GM20431 (cell line): ENCODE data around the gene CHCHD3.

Experiments
- in situ Hi-C: fragments of 300-500 bp; cut with MseI, MboI; formaldehyde crosslinking; loops from one replicate; pipeline ENCODE4 v1.15.0; 2020; ENCODE audit warnings: low sequenced_read_pairs; ENCODE audit not compliant: unreplicated experiment

The CHCHD3 gene

DNA sequence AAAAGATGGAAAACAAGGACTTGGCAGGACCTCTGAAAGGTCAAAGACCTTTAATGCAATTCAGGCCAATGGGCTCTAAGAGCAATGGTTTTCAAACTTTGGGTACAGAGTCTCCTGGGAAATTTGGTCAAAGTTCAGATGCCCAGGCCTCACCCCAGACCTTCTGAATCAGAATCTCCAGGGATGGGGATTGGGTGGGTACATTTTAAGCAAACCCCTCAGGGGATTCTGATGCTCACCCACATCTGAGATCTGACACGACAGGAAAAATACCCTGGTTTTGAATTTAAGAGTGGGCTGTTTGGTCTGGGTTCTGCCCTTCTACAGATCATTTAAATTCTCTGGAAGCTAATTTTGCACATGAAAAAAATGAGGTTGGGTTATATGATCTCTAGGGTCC lies 290.9 kb downstream of the CHCHD3 start:
- in situ Hi-C loops = no loop called here

DNA sequence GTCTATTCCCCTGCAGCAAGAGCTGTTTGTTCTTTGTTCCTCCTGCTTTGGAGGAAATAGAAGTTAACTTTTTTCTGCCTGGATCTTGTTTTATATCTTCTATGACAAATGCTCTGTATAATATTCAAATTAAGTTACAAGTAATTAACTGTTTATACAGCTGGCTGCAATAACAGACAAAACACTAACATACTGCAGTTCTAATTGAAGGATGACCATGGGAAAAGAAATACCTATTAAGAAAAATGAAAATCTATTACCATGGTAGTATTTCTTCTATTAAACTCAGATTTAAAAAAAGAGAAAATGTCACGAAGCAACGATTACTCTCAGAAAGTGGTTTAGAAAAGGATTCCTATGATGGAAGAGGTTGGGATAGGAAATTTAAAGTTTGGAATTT lies 291.8 kb downstream of the CHCHD3 start:
- in situ Hi-C loops = no loop called here

DNA sequence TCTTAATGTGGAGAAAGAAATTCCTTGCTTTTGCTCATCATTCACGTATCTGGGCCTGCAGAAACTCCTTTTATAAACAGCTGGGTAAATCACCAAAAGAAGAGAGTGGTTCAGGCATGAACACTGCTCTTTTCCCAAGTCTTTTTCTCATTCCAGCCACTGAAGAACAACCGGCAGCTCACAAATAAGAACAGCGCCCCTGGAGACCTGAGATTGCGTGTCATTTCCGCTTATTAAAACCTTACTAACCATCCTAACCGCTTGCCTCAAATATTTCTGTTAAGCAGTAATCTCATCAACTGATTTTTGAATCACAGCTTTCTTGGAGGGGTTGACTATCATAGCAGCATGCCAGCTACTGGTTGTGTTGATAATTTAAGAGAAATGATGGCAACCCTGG lies 292.6 kb downstream of the CHCHD3 start:
- in situ Hi-C loops = no loop called here

DNA sequence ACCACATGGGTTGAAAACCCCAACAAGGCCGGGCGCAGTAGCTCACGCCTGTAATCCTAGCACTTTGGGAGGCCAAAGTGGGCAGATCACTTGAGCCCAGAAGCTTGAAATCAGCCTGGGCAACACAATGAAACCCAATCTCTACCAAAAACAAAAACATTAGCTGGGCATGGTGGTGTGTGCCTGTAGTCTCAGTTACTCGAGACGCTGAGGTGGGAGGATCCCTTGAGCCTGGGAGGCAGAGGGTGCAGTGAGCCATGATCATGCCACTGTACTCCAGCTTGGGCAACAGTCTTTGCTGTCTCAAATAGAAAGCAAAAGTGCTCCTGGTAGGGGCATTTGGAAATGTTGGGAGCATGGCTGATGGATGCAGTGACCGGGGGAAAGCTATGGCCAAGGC lies 296.0 kb downstream of the CHCHD3 start:
- in situ Hi-C loops = no loop called here

DNA sequence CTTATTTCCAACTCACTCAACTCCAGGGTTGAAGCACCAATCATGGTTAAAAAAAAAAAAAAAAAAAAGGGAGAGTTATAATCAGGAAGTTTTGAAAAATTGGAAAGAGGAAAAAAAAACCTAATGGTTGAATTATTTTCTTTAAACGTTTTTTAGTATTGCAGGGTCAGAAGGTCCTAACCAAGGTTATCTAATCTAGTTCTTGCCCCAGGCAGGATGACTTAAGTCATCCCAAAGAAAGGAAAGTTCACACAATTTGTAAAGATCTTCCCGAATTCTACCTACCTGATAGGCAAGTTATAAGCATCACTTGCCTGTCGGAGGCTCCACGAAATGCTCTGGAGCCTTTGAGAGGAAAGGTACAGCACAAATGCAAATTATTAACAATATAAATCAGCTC lies 297.5 kb downstream of the CHCHD3 start:
- in situ Hi-C loops = no loop called here

DNA sequence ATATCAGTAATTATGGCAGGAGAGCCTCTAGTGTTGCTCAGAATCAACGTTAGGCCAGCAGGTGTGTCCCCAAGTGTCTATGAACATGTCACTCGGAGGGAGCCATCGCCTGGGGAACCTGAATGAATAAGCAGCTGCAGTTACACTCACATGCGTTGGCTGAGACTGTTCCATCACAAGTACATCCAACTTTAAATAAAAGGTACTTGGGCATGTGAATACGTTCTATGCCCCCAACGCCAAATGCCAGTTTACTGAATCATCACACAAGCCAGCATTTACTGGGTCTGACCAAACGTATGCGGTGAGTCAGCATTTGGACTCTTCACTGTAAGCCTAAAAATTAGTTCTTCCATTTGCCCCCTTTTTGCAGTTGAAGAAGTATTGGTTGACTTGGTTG lies 298.1 kb downstream of the CHCHD3 start:
- in situ Hi-C loops = no loop called here

DNA sequence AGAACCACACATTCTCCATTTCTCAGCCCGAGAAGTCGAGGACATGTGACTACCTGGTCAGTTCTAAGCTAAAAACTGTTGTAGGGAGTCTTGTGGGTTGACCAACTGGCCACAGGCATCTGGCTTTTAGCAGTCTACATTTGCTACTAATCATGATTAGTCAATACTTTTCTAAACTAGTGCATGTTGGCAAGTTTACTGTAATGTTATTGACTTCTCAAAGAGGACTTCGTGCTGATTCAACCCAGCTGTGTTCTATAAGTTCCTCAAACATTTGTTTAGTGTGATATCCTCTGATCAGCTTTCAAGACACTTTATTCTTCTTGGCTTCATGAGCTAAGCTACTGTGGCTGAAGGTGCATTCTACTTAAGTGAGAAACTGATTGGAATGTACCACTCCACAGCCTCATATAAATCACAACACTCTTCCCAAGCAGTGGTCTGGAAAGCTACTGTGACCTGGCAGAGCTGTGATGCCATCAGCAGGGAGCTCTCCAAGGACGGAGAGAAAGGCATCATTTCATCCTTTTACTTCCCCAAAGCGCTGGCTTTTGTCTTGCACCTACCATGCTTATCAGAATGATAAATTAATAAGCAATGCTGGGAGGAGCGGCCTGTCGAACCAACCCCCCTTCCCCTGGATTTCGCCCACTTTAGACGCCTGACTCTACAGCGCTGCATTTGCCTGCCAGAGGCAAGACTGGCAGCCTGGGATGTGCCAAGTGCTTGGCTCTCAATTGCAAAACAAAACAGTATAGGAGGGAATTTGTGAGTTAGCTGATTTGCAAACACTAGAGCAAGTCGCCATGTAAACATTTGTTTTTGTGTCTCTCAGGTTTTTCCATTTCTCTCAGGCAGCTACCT lies 298.9 kb downstream of the CHCHD3 start:
- in situ Hi-C loops = no loop called here

DNA sequence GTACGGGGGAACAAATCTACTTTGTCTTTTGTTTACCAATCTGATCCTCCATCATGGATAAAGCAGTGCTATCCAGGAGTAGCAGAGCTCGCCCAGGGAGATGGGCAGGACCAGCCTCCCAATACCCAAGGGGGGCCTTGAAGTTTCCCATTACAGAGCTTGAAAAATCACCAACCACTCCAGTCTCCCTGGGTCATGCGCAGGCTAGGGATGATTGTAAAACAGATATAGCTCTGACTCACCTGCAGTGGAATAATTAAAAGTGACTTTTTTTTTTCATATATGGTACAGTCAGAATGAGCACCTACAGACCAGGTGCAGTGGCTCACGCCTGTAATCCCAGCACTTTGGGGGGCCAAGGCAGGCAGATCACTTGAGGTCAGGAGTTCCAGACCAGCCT lies 301.1 kb downstream of the CHCHD3 start:
- in situ Hi-C loops = no loop called here

DNA sequence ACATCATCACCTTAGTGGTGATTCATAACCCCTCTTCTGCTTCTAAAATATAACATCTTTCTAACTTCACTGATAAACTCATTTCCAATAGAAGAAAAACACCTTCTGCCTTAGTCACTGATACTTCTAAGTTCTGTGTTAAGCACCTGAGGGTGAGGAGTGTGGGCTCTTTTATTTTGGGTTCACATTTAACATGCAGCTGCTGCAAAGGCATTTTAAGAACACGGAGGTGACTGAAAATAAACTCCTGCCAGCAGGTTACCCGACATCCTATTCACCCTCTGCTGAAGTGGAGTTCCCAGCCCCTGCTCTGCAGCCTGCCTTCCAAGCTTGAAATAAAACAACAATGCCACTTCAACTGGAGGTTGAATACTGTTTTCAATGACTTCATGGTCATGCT lies 302.7 kb downstream of the CHCHD3 start:
- in situ Hi-C loops = no loop called here

DNA sequence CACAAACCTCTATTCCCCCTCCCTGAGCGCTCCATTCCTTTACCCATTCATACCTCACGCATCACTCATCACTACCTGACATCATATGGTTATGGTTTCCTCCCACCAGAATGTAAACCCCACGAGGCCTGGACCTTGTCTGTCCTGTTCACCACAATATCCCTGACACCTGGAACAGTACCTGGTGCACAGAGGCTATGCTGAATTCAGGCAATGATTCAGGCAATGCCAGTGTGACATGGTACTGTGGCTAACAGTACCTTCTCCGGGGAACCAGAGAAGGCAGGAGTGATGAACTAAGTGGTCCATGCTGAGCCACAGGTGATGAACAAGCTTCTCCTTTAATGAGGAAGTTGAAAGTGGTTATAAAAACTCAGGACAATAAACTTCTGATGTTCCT lies 303.1 kb downstream of the CHCHD3 start:
- in situ Hi-C loops = no loop called here

DNA sequence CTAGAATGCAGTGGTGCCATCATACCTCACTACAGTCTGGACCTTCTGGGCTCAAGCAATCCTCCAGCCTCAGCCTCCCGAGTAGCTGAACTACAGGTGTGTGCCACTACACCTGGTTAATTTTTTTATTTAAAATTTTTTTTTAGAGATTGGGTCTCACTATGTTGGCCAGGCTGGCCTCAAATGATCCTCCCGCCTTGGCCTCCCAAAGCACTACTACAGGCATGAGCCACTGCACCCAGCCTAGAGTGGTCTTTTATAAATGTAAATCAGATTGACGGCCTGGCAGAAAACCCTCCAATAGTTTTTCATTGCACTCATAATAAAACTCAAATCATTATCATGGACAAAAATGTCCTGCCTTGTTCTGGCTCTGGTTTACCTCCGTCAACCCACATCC lies 303.9 kb downstream of the CHCHD3 start:
- in situ Hi-C loops = no loop called here

DNA sequence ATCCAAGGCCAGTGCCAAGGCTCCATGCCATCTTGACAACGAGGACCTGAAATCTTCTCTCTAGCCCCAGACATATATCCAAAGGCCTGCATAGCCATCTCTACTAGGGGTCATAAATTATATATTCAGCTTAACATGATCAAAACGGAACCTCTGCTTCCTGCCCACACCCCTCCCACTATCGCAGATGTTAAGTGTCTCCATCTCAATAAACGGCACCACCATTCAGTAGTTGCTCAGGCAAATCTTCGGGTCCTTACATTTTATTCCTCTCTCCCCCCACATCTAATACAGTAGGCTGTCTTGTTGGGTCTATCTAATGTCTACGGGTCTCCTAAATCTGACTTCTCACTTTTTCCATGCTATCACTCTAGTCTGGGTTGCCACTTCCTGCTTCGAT lies 304.5 kb downstream of the CHCHD3 start:
- in situ Hi-C loops = no loop called here

DNA sequence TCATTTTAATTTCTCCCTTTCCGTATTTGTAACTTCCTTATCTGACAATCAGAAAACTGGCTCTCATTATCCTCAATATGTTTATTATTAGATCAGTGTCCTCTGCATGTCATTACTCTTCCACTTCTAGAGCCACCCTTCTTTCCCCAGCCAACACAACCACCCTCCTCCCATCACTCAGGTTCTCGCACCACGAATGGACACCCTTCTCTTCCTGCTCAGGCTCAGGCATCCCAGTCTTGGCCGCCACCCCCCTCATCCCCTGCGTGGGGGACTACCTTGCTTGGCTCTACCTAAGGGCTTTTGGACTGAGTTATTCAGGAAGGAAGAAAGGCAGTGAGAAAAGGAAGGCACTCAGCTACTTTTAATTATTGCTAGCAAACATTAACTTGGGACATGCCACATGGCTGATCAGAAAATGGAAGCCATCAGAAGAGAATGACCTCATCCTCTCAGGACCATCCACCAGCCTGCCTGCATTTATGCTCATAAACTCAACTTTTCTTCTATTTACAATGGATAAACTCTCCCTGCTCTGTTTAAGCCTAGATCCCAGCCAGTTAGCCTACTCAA lies 305.8 kb downstream of the CHCHD3 start:
- in situ Hi-C loops = no loop called here

DNA sequence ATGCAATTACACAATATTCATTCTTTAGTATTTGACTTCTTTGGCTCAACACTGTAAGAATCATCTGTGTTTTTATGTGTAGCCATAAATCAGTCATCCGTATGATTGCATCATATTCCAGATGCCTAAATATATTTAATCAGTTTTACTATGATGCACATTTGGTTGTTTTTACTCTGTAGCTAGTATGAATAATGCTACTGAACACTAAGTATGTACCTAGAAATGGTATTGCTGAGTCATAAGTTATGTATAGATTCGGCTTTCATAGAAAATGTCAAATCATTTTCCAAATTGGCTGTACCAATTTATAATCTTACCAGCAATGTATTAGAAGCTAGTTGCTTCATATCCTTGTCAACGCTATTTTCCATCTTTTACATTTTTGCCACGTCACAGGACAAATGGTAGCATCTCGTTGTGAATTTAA lies 308.3 kb downstream of the CHCHD3 start:
- in situ Hi-C loops = no loop called here

DNA sequence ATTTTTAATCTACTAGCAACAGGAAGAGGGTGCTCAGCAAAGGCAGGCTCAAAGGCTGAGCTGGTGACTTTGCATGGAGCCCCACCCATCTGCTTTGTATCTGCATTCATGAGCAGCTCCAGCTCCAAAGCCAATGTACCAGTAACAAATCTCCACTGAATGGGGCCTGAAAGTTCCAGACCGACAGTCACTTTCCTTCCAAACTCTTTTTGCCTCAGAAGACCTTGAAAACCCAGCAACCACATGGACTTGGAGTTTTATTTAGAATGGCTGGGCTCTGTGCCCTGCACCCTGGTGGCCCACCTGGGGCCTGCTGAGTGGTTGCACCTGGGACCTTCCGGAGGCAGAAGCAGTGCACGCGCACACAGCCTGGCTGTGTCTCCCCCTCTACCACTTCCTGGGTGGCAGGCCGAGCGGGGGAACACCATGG lies 310.6 kb downstream of the CHCHD3 start:
- in situ Hi-C loops = no loop called here

DNA sequence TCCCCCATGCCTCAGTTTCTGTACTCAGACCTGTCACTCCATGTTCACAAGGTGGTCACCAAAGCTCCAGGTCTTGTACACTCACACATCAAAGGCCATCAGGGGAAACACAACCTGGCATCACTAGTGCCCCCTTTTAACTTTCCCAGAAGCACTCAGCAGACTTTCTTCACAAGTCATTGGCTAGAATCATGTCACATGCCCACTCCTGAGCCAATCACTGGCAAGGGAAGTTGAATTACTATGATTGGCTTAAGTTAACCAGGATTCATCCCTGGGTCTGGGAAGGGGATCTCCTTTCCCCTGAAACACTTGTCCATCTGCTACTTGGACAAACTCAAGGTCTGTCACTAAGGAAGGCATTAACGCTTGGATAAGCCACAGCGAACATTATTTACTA lies 311.8 kb downstream of the CHCHD3 start:
- in situ Hi-C loops = no loop called here

DNA sequence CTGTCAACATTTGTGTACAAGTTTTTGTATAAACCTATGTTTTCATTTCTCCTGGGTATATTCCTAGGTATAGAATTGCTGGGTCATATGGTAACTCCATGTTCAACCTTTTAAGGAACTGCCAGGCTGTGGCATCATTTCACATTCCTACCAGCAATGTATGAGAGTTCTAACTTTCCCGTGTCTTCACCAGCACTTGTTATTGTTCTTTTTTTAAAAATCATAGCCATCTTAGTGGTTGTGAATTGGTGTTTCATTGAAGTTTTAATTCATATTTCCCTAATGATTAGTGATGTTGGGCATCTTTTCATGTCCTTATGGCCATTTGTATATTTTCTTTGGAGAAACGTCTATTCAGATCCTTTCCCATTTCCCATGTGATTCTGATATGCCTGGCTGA lies 312.6 kb downstream of the CHCHD3 start:
- in situ Hi-C loops = no loop called here

DNA sequence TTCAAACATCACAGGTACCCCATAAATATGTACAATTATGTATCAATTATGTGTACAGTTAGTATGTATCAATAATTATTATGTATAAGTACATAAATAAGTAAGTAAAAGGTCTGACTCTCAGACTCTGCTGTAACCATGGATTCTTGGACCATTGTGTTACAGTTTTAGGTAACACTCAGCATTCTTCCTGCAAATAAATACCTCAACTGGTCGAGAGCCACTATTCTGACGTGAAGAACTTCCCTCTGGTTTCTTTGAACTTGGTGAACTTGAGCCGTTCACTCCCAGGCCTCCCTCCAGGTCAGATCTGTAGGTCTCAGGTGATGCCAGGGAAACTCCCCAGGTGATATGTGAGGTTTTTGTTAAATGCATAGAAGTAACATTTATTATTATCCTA lies 313.8 kb downstream of the CHCHD3 start:
- in situ Hi-C loops = no loop called here

DNA sequence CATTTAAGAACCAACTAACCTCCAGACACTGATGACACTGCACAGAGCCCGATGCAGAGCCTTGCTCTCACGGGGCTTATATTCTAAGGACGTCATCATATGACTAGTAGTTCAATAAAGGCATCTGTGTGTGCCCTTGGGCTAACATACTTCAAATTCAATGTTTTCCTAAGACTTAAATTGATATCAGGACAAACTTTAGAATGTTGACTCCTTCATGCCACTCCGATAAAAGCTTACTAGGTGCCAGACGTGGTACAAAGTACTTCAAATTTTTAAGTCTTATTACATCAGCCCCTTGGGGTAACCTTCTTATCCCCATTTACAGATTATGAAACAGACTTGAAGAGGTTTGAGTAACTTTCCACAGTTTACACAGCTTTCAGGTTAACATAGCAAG lies 314.5 kb downstream of the CHCHD3 start:
- in situ Hi-C loops = no loop called here

DNA sequence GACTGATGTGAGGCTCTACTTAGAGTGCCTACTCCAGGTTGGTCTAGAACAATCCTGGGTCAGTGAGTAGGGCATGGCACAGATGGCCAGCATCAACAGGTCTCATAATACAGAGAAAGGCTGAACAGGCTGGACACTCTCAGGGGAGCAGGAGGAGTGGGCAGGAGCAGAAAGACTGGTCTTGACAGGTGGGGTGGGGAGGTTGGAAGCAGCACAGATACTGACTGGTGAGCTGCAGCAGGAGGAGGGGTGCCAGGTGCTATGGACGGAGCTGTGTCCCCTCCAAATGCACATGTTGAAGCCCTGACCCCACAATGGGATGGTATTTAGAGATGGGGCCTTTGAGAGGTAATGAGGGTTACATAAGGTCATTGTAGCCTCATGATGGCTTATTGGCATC lies 315.2 kb downstream of the CHCHD3 start:
- in situ Hi-C loops = no loop called here

DNA sequence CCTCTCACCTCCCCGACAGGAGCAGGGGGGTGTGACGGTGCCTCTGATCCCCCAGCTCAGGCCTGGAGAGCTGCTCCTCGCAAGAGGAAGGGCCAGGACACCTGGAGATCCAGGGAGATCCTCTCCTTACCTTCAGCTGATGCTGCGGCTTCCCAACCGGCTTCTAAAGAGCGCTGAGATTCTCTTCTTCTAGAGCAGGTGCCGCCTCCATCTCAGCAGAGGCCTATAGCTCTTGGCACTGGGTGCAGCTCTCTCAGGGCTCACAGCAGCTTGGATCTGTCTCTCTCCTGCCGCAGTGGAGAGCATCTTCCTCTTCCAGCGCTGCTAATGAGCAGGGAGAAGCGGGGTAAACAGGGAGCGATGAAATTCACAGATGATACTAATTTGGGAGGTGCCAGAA lies 316.0 kb downstream of the CHCHD3 start:
- in situ Hi-C loops = no loop called here

DNA sequence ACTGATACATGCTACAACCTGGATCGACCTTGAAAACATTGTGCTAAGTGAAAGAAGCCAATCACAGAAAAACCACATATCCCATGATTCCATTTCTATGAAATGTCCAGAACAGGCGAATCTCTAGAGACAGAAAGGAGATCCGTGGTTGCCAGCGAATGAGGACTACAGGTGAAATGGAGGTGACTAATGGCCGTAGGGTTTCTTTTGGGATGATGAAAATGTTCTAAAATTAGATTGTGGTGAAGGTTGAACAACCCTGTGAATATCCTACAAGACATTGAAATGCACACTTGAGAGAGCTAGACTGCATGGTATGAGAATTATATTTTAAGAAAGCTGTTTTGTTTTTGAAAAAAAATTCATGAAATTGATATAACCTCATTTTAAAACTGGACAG lies 317.1 kb downstream of the CHCHD3 start:
- in situ Hi-C loops = no loop called here
